SKM-1 treated with dmso at 0.1 percent for 144 hours (cell line): Measurements from ENCODE around the gene TP53INP2.
"Not testable (repeated sequence)": the region's sequence is repeated elsewhere in the genome, so short reads cannot be mapped to it uniquely, and the experiment has no call there.

Experiments used
- DNase-seq: peaks from one replicate; lab custom pipeline; 2025; ENCODE audit not compliant: unreplicated experiment; lab: John Stamatoyannopoulos, UW

Gene TP53INP2, protein sequence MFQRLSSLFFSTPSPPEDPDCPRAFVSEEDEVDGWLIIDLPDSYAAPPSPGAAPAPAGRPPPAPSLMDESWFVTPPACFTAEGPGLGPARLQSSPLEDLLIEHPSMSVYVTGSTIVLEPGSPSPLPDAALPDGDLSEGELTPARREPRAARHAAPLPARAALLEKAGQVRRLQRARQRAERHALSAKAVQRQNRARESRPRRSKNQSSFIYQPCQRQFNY

DNA sequence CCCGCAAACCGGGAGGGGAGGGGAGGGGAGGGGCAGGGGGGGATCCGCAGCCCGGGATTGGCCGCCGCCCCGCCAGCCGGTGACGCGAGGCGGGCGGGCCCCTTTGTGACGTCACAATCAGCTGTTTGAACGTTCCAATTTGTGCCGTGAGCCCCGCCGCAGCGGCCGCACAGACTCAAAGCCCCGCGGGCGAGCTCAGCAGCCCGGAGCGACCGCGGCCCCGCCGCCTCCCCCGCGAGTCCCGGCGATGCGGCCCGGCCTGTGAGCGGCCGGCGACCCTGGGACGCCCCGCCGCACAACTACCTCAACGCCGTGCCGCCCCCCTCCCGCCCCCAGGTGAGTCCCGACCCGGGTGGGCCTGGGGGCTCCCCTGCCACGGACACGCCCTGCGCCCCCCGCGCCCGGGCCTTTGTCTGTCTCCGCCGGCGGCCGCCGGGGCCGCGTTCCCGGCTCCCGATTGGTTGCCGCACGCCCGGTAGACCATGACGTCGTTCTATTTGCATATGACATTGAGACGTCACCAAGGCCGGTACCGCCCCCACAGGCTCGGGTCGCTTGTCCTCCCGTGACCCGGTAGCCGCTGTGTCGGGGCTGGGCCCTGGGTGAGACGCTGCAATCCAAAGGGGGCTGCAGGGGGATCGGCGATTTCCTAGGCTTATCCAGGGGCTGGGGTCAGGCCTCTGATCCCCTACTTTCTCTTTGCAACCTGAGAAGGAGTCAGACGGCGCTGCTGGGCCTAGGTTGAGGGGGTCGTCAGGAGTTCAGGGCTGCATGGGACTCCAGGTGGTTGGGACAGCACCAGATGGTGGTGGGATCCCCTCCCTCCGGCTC, at the start of gene TP53INP2:
Gene TP53INP2 (plus strand): TSS at position 168 of the 831 bp plus-strand sequence. CDS start 4,396 bp downstream, outside the sequence.
- peak; percentile 86 for DNase-seq

DNA sequence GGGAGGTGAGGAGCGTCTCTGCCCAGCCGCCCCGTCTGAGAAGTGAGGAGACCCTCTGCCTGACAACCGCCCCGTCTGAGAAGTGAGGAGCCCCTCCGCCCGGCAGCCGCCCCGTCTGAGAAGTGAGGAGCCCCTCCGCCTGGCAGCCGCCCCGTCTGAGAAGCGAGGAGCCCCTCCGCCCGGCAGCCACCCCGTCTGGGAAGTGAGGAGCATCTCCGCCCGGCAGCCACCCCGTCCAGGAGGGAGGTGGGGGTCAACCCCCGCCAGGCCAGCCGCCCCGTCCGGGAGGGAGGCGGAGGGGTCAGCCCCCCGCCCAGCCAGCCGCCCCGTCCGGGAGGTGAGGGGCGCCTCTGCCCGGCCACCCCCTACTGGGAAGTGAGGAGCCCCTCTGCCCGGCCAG, 45.5 kb upstream of the TP53INP2 start:
- DNase-seq = not testable (repeated sequence)

DNA sequence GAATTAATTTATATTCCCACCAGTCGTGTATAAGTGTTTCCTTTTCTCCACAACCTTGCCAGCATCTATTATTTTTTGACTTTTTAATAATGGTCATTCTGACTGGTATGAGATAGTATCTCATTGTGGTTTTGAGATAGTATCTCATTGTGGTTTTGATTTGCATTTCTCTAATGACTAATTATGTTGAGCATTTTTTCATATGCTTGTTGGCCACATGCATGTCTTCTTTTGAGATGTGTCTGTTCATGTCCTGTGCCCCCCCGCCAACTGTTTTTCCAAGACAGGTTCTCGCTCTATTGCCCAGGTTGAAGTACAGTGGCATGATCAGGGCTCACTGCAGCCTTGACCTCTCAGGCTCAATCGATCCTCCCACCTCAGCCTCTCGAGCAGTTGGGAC, 42.3 kb upstream of the TP53INP2 start:
- DNase-seq = not testable (repeated sequence)

DNA sequence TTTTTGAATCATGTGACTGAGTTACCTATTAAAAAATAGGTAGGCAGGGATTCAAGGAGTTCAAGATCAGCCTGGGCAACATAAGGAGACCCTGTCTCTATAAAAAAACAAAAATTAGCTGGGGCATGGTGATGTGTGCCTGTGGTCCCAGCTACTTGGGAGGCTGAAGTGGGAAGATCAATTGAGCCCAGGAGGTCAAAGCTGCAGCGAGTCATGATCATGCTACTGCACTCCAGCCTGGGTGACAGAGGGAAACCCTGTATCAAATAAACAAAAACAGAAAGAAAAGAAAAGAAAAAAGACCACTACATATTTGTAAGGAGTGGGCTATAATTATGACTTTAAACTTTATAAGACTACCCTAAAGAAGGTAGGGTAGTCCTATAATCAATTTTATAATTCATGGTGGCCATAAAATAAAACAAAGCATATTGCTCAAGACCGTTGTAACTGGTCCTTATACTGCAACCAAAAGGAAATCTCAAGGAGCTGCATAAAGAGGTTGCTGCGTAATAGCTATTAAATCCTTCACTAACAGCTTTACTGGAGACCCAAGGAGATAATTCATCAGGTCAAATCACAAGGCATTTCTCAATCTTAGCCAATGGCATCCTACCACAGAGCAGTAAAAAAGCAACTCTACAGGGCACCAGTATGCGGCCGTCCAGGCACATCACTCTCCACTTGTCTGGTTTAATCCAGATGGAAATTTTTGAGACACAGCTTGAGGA, 40.8 kb upstream of the TP53INP2 start:
- DNase-seq = no peak

DNA sequence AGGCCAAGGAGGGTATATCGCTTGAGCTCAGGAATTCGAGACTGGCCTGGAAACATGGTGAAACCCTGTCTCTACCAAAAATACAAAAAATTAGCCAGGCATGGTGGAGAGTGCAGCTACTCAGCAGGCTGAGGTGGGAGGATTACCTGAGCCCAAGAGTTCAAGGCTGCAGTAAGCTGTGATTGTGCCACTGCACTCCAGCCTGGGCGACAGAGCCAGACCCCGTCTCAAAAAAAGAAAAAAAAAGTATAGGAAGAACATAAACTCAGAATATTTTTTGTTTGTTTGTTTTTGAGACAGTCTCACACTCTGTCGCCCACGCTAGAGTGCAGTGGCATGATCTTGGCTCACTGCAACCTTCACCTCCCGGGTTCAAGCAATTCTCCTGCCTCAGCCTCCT, 39.4 kb upstream of the TP53INP2 start:
- not testable (repeated sequence) for DNase-seq

DNA sequence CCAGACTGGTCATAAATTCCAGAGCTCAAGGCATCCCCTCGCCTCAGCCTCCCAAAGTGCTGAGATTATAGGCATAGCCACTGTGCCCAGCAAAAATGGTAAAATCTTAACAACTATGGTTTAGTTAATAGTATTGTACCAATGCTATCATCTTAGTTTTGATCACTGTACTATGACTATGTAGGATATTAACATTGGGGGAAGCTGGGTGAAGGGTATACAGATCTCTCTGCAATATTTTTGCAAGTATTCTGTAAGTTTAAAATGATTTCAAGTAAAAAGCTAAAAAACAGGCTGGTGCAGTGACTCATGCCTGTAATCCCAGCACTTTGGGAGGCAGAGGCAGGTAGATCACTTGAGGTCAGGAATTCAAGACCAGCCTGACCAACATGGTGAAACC, 35.0 kb upstream of the TP53INP2 start:
- DNase-seq = no peak

DNA sequence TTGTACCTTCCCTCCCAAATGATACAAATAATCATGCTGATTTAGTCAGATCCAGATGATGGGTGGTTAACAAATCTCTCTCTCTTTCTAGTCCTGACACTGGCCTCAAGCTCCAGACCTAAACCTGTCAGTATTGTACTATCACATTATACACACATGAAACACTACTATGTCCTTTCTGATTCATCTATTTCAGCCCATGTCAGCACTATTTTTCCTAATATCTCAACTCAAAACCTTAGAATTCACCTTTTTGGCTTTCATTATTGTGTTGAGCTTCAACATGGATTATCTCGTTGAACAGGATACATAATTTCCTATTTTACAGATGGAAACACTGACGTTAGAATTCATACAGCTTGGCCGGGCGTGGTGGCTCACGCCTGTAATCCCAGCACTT, 30.7 kb upstream of the TP53INP2 start:
- DNase-seq = no peak

DNA sequence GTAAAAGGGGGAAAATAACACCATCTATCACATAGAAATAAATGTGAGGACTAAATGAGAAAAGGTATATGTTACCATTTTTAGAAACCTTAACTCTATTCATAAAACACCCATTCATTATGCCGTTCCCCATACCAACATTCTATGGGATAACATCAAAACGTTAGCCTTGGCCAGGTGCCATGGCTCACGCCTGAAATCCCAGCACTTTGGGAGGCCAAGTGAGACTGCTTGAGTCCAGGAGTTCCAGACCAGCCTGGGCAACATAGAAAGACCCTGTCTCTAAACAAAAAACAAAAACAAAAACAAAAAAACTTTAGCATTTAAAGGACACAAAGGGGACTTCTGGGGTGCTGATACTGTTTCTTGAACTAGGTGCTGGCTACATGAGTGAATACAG, 28.6 kb upstream of the TP53INP2 start:
- no peak for DNase-seq

DNA sequence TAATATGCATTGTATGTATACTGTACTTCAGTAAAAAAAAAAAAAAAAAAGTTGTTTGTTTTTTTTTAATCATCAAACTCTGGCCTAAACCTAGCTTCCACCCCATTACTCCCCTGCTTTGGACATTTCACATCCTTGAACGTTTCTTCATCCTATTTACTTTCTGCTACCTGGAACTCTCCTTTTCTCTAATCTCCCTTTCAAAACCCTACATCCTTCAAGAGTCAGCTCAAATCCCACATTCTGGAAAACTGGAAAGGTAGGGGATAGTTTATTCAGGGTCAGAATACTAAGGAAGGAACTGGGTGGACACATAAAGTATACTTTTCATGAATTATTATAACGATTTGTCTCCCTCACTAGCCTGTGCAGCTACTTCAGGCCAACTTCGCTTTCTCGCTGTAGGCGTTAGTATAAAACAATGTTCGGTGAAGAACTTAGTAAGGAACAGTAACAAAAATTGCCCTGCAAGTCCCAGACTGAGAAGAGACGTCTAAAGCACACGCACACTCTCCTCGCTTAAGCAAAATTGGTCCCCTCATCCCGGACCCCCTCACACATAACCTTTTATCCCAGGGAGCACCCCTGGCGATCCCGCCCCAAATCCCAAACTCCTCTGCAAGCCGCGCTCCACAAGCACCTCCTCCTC, 28.0 kb upstream of the TP53INP2 start:
- DNase-seq = no peak

DNA sequence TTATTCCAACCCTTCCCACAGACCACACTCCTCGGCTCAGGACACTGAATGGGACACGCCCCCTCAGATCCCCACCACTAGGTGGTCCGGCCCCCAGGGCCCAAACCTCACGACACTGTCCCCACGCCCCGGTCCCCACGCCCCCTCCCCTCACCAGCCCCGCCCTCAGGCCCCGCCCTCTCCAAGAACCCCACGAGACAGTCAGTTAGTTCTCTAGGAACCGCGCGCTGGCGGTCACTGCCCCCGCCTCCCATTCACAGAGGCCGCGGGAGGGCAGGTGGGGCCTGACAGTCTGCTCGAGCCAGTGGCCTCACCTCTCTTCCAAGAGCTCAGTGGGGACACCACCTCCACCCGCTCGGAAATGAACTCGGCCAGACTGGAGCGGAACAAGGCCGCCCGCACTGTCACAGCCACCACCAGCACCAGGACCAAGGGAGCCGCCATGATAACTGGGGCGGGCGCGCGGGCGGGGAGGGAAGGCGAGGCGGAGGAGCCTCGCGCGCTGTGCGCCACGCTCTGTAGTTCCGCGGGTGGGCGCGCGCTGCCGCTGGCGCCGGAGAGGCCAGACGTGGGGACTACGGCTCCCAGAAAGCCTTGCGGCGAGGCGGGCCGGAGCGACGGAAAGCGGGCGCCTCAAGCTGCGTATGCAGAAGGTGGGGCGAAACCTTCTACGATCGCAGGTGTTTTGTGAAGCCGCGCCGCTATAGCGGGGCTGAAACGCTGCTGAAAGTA, 27.3 kb upstream of the TP53INP2 start, which contains the start of gene PIGU:
Gene PIGU (minus strand): TSS at position 451 of the 732 bp plus-strand sequence. CDS start 7 bp downstream, at position 444.
- peak; percentile 92 for DNase-seq

DNA sequence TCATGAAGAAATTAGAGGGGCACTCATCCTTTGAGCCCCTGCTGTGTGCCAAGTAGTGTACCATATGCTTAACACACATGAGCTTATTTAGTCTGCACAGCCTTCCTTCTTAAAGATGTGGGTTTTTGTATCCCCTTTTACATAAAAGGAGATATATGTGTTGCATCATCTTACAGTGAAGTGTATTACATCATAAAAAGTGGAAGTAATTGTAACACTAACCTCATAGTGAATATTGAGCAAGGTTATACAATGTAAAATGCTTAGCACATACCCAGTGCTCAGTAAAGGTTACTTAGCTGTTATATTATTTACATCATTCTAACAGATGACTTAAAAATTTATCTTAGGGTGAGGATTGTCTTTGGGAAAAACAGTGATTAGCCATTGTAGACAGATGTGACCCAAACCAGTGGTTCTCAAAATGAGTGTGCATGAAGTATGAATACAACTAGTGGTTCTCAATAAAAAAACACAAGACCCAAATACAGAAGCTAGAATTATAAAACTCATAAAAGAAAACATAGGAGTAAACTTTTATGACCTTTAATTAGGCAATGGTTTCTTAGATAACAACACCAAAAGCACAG, 23.5 kb upstream of the TP53INP2 start:
- peak; percentile 95 for DNase-seq

DNA sequence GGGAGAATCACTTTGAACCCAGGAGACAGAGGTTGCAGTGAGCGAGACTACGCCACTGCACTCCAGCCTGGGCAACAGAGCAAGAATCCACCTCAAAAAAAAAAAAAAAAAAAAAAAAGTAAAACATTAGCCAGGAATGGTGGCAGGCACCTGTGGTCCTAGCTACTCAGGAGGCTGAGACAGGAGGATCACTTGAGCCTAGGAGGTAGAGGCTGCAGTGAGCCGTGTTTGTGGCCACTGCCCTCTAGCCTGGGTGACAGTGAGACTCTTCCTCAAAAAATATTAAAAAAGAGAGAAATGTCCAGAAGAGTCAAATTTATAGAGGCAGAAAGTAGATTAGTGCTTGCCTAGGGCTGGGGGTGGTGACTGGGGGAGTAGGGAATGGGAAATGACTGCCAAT, 20.5 kb upstream of the TP53INP2 start:
- no peak for DNase-seq

DNA sequence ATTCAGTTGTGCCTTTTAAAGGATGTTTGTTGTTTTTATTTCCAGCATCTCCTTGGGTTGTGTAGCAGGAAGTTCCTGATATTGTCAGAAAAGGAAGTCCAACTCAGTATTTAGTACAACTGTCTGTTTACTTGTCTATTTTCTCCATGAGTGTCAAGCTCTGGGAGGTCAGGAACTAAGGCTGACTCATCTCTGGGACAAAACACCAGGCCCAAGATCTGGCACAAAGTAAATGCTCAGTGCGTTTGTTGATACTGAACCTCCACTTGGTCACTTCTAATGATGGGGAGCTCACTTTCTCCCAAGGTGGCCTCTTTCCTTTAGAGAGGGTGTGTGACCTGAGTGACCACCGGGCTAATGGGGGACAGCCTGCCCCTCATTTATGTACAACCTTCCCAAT, 14.7 kb upstream of the TP53INP2 start:
- DNase-seq = no peak

DNA sequence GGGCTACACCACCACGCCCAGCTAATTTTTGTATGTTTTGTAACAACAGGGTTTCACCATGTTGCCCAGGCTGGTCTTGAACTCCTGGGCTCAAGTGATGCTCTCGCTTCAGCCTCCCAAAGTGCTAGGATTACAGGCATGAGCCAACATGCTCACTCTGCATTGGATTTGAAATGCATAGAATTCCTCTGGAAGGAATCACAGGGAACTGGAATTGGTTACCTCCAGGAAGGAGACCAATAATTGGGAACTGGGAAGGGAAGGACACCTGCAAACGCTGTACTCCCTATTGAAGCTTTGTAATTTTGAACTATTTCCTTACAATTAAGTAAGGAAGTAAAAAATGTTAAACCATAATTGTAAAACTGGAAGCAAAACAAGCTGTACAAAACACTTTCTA, 12.3 kb upstream of the TP53INP2 start:
- DNase-seq = no peak

DNA sequence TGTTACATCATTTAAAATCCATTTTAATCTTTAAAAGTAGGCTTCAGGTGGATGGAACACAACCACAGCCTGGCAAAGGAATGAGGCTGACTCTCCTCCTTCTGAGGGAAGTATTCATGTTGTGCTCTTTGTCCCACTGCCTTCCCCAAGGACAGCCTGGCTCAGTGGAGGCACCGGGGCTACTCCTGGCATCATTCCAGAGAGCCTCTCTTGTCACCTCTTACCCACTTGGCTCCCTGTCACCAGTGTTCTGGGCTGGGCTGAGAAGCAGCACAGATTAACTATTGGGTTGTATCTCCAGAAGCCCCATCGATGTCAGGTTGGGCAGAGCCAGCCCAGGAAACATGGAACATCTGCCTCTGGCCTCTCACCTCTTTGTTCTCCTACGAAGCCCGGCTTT, 10.7 kb upstream of the TP53INP2 start:
- no peak for DNase-seq

DNA sequence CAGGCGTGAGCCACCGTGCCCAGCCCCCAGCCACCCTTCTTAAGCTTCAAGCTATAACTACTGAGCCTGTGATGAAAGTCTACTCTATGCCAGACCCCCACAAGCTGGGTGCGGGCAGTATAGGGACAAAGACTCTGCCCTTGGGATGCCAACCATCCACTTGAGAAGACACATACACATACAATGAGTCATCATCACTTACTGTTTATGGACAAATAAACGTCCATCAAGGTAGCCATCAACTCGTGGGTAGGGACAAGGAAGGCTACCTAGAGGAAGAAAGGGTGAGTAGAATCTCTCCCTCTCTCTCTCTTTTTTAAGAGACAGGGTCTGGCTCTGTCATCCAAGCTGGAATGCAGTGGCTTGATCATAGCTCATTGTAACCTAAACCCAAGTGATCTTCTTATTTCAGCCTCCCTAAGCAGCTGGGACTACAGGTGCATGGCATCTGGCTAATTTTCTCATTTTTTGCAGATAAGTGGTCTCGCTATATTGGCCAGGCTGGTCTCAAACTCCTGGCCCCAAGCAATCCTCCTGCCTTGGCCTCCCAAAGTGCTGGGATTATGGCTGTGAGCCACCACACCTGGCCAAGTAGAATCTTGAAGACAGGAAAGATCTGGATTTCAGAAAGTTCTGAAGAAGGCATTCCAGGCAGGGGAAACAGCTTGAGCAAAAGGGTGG, 2.6 kb upstream of the TP53INP2 start:
- no peak for DNase-seq

DNA sequence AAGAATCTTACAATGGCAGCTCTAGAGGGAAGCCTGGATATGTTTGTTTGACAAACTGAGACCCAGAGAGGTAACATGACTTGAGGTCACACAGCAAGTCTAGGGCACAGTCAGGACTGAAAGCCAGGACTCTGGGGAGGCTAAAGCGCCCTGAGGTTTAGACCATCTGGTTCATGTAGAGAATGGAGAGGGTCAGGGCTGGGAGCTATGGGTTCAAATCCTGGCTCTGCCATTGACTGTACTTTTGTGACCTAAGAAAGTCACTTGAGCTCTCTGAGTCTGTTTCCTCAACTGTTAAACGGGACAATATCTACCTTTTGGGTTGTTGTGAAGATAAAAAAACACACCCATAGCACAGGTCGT, 1.1 kb upstream of the TP53INP2 start:
- no peak for DNase-seq

DNA sequence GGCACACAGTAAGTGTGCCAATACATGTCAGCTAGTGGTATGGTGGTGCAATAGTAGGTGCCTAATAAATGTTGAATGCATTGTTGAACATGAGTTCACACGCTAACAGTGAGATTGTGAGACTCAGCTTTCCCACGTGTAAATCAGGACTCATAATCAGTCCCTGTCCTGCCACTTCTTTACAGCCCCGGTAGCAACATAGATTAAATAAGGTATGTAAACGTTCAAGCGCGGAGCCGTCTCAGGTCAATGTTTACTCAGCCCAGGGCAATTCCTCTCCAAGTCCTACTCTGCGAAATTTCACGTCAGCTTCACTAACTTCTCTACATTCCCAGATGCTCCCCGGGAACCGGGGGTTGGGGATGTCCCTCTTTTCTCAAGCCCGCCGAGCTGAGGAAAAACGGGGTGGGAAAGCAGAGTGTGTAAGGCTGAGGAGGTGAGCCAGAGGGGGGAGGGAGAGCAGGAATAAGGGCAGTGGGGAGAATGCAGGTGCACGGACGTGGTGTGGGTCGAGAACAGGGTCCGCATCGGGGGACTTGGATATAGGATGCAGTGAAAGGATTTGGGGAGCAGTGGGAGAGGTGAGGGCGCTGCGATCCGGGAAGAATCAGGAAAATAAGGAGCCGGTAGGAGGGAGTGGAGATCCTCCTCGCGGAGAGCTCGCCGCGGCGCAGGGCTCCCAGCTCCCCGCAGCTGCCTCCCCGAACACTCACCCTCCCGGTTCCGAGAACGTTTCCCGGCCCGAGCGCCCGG, 544 bp upstream of the TP53INP2 start:
- no peak for DNase-seq

DNA sequence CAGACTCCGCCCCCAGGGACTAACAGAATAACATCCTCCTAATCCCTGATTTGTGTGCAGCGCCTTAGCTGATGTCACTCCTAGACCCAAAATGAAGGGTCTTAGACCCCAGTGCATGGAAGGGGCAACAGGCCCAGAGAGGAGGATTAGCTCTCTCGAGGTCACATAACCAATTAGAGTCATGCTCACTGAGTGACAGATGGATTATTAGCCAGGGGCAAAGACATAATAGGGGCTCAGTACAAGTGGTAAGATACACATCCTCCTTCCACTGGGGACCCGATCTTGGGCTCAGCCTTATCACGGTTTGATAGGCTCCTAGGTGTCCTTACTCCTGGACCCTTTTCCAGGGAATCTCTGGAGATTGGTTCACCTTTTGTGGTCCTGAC, 858 bp downstream of the TP53INP2 start:
- DNase-seq = no peak
